IPS-15b (cell line): ENCODE results near the gene RDX.
"Not testable (repeated sequence)": the region's sequence is repeated elsewhere in the genome, so short reads cannot be mapped to it uniquely, and the experiment has no call there.

Source experiments
- H3K27me3 ChIP-seq: one replicate; pipeline ENCODE4 v1.6.1; 2013; ENCODE audit warnings: low read length; ENCODE audit not compliant: control insufficient read depth, insufficient read depth
- H3K36me3 ChIP-seq: one replicate; pipeline ENCODE4 v1.6.1; 2013; ENCODE audit warnings: low read length; ENCODE audit not compliant: control insufficient read depth, insufficient read depth
- H3K4me1 ChIP-seq: one replicate; pipeline ENCODE4 v1.6.1; 2013; ENCODE audit warnings: mild to moderate bottlenecking, low read length; ENCODE audit not compliant: control insufficient read depth, insufficient read depth
- H3K4me3 ChIP-seq: one replicate; pipeline ENCODE4 v1.5.1; 2013; ENCODE audit warnings: low read depth, low read length
- H3K9ac ChIP-seq: one replicate; pipeline ENCODE4 v1.6.1; 2013; ENCODE audit warnings: low read depth, mild to moderate bottlenecking, low read length
- H3K9me3 ChIP-seq: one replicate; pipeline ENCODE4 v1.6.1; 2013; ENCODE audit warnings: mild to moderate bottlenecking, low read length; ENCODE audit not compliant: control insufficient read depth, insufficient read depth

The RDX gene

GRCh38 chr11:110323786-110324185 is 27.4 kb upstream of the RDX start:
- Histone ChIP-seq H3K9ac (no peak overlapping the region), H3K36me3 (no peaks in the 10 kb centered on the region), H3K9me3 (no peaks in the 10 kb centered on the region), H3K4me3 (no peak overlapping the region), H3K27me3 (no peaks in the 10 kb centered on the region), H3K4me1 (no peaks in the 10 kb centered on the region)

GRCh38 chr11:110319501-110319900 is 23.1 kb upstream of the RDX start:
- Histone ChIP-seq H3K27me3 (no peaks in the 10 kb centered on the region), H3K4me1 (no peaks in the 10 kb centered on the region), H3K9ac (no peak overlapping the region), H3K9me3 (no peaks in the 10 kb centered on the region), H3K4me3 (no peak overlapping the region), H3K36me3 (no peaks in the 10 kb centered on the region)

GRCh38 chr11:110318638-110319404 is 22.4 kb upstream of the RDX start:
- H3K27me3 ChIP-seq = no peaks in the 10 kb centered on the region
- H3K4me1 ChIP-seq = no peaks in the 10 kb centered on the region
- no peaks in the 10 kb centered on the region for H3K36me3 ChIP-seq
- no peak overlapping the region for H3K4me3 ChIP-seq
- H3K9me3 ChIP-seq = no peaks in the 10 kb centered on the region
- H3K9ac ChIP-seq = no peak overlapping the region

- H3K27me3 ChIP-seq = no peaks in the 10 kb centered on the region
- no peak overlapping the region for H3K9ac ChIP-seq
- no peaks in the 10 kb centered on the region for H3K4me1 ChIP-seq
- H3K4me3 ChIP-seq = no peak overlapping the region
- no peaks in the 10 kb centered on the region for H3K9me3 ChIP-seq
- no peaks in the 10 kb centered on the region for H3K36me3 ChIP-seq
These were observed 21.1 kb upstream of the RDX start for GRCh38 chr11:110317516-110317932.

- Histone ChIP-seq H3K4me1 (no peaks in the 10 kb centered on the region), H3K27me3 (no peaks in the 10 kb centered on the region)
These were observed 18.1 kb upstream of the RDX start for GRCh38 chr11:110314366-110315095.

GRCh38 chr11:110312670-110313069 is 16.3 kb upstream of the RDX start:
- Histone ChIP-seq H3K4me1 (no peaks in the 10 kb centered on the region), H3K27me3 (no peaks in the 10 kb centered on the region), H3K36me3 (no peaks in the 10 kb centered on the region), H3K4me3 (no peak overlapping the region), H3K9me3 (no peaks in the 10 kb centered on the region), H3K9ac (no peak overlapping the region)

More at GRCh38 chr11:110314366-110315095, 18.1 kb upstream of the RDX start:
- no peak overlapping the region for H3K9ac ChIP-seq
- H3K4me3 ChIP-seq = no peak overlapping the region
- H3K9me3 ChIP-seq = no peaks in the 10 kb centered on the region
- H3K36me3 ChIP-seq = no peaks in the 10 kb centered on the region

DNA sequence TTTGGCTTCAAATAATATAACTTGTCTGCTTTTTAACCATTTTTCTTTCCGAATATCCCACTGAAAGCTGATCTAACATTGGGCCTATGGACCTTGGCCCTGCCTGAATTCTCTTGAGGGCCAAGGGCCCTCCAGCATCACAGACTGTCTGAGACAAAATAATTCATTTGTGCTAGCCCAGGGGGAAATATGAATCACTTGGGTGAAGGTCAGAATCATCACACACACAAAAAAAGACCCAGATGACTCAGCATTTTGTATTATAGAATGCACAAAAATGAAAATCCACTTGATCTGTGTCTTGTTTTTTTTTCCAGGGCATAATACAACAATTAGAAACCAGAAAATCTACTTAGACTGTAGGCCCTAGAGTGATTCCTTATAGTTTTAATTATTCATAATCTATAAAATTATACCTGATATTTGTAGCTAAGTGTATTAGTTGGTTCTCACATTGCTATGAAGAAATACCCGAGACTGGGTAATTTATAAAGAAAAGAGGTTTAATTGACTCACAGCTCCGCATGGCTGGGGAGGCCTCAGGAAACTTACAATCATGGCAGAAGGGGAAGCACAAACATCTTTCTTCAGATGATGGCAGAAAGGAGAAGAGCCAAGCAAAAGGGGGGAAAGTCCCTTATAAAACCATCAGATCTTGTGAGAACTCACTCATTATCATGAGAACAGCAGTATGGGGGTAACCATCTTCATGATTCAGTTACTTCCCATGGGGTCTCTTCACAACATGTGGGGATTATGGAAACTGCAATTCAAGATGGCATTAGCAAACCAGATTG is 15.6 kb upstream of the RDX start:
- no peak overlapping the region for H3K4me3 ChIP-seq
- H3K9ac ChIP-seq = no peak overlapping the region
- no peaks in the 10 kb centered on the region for H3K36me3 ChIP-seq
- H3K4me1 ChIP-seq = no peaks in the 10 kb centered on the region
- H3K27me3 ChIP-seq = no peaks in the 10 kb centered on the region
- H3K9me3 ChIP-seq = no peaks in the 10 kb centered on the region

- Histone ChIP-seq H3K4me1 (no peaks in the 10 kb centered on the region), H3K4me3 (no peak overlapping the region), H3K9ac (no peak overlapping the region), H3K36me3 (no peaks in the 10 kb centered on the region), H3K9me3 (no peaks in the 10 kb centered on the region), H3K27me3 (no peaks in the 10 kb centered on the region)
These were observed 11.7 kb upstream of the RDX start for GRCh38 chr11:110308071-110308470.

DNA sequence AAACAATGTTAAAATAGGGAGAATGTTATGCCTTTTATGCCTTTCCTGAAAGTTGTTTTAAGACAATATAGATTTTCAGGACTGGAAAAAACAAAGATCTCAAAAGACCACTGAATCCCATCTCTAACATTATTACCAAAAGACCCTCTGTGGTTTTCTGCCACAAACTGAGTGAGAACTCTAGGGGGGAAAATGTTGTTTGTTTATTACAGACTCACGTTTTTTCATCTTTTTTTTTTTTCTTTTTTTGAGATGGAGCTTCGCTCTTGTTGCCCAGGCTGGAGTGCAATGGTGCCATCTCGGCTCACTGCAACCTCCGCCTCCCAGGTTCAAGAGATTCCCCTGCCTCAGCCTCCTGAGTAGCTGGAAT is 9.6 kb upstream of the RDX start:
- H3K9me3 ChIP-seq, H3K36me3 ChIP-seq, H3K4me3 ChIP-seq, H3K27me3 ChIP-seq, H3K9ac ChIP-seq, H3K4me1 ChIP-seq: not testable (repeated sequence)

DNA sequence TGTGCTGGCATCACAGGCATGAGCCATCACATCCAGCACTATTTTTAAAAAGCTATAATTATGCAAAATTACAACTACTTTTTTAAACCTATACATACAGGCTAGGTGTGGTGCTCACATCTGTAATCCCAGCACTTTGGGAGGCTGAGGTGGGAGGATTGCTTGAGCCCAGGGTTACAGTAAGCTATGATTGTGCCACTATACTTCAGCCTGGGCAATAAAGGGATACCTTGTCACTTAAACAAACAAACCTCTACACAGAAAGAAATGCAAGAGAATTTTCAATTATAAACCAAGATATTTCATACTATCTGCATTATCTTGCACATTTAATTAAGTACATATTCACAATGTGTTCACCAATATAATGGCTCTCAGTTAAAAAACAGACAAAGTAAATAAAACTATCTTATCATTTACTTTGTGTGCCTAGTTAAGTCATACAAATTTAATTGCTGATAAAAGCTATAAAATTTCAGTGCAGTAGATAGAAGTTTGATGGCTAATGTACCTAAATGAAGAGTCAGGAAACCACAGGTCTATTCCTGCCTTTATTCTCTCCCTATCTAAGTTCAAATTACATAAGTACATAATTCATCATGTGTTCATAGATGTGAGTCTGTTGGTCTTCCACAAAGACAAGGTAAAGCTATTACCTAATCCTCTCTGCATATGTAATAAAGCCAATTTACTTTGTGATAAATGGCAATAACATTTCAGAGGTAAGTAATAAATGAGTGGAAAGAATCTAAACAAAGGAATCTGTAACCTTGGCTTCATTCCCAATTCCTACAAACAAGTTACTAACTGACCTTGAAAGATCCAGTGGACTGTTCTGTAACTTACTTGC is 9.0 kb upstream of the RDX start:
- no peaks in the 10 kb centered on the region for H3K27me3 ChIP-seq
- H3K4me3 ChIP-seq = no peak overlapping the region
- no peaks in the 10 kb centered on the region for H3K4me1 ChIP-seq
- H3K9me3 ChIP-seq = no peaks in the 10 kb centered on the region
- no peaks in the 10 kb centered on the region for H3K36me3 ChIP-seq
- no peak overlapping the region for H3K9ac ChIP-seq

DNA sequence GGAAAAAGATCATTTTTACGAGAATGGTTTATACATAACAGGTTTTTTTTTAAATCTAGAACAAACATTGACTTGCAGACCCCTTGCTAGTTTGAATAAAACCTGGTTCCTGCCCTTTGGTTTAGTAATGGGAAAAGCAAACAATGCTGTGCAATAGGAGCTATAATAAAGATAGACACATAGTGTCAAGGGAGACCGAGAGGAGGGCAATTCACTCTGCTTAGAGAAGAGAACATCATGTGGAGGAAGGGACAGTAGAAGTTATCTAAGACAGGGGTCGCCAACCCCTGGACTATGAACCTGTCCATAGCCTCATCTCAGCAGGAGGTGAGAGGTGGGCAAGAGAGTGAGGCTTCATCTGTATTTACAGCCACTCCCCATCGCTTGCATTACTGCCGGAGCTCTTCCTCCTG is 7.0 kb upstream of the RDX start:
- Histone ChIP-seq H3K27me3 (no peaks in the 10 kb centered on the region), H3K9me3 (no peaks in the 10 kb centered on the region), H3K36me3 (no peaks in the 10 kb centered on the region), H3K4me3 (no peak overlapping the region), H3K9ac (no peak overlapping the region), H3K4me1 (no peaks in the 10 kb centered on the region)
